ENCODE results near the gene PUS3.
"Not testable (repeated sequence)": the region's sequence is repeated elsewhere in the genome, so short reads cannot be mapped to it uniquely, and the experiment has no call there.

The PUS3 gene

GRCh38 chr11:125914601-125915000, 11.6 kb upstream of the PUS3 start:
- DNase-seq: not testable (repeated sequence)

- DNase-seq: no peak
Observed at GRCh38 chr11:125910226-125910849, 7.3 kb upstream of the PUS3 start.

GRCh38 chr11:125904678-125905077, 1.7 kb upstream of the PUS3 start:
- no peak for DNase-seq

GRCh38 chr11:125903711-125904659, 979 bp upstream of the PUS3 start, which contains the start of gene DDX25:
Gene DDX25 (plus strand): TSS chr11:125904508. CDS start chr11:125904518, 10 bp downstream.
- no peak for DNase-seq

GRCh38 chr11:125902277-125902926, 604 bp downstream of the PUS3 start:
- no peak for DNase-seq

GRCh38 chr11:125901872-125902271, 1.1 kb downstream of the PUS3 start:
- no peak for DNase-seq

- DNase-seq: no peak
Observed at GRCh38 chr11:125892994-125893393, 10.0 kb downstream of the PUS3 start.

GRCh38 chr11:125892071-125892470, 10.9 kb downstream of the PUS3 start:
- no peak for DNase-seq

GRCh38 chr11:125890447-125891100, 12.4 kb downstream of the PUS3 start:
- no peak for DNase-seq

GRCh38 chr11:125887373-125888324, 15.4 kb downstream of the PUS3 start, which contains the start of gene HYLS1:
Gene HYLS1 (plus strand): TSS chr11:125887668. CDS start chr11:125899369, 11,701 bp downstream.
- peak; percentile 95 for DNase-seq

- DNase-seq: peak; percentile 79
Observed at GRCh38 chr11:125886997-125887372, 16.0 kb downstream of the PUS3 start.

- no peak for DNase-seq
Observed at GRCh38 chr11:125883375-125883774, 19.6 kb downstream of the PUS3 start.

- no peak for DNase-seq
Observed at GRCh38 chr11:125881291-125881690, 21.7 kb downstream of the PUS3 start.

- DNase-seq: peak; percentile 68
Observed at GRCh38 chr11:125874556-125875124, 28.4 kb downstream of the PUS3 start.

GRCh38 chr11:125873881-125874555, 29.0 kb downstream of the PUS3 start:
- DNase-seq: no peak

- no peak for DNase-seq
Observed at GRCh38 chr11:125872138-125872491, 30.9 kb downstream of the PUS3 start.

- DNase-seq: no peak
Observed at GRCh38 chr11:125871391-125872137, 31.4 kb downstream of the PUS3 start.

- DNase-seq: no peak
Observed at GRCh38 chr11:125869521-125869920, 33.5 kb downstream of the PUS3 start.

GRCh38 chr11:125865354-125865753, 37.7 kb downstream of the PUS3 start:
- DNase-seq: not testable (repeated sequence)

GRCh38 chr11:125862786-125863185, 40.2 kb downstream of the PUS3 start:
- not testable (repeated sequence) for DNase-seq

Data from right forelimb (tissue), 1 donor.